GM18951 (cell line): ENCODE data around the gene PODNL1.

ENCODE experiments used
- POLR2A ChIP-seq: IDR thresholded peaks from 4 replicates; pipeline ENCODE4 v1.6.1; 2011; ENCODE audit warnings: mild to moderate bottlenecking; ENCODE audit not compliant: insufficient read length, insufficient read depth; ENCODE audit errors: extremely low read depth
- in situ Hi-C: fragments of 300-500 bp; cut with MboI; formaldehyde crosslinking; loops from one replicate; pipeline ENCODE4 v1.12.0; 2022; ENCODE audit warnings: low sequenced_read_pairs, mixed read lengths, inconsistent platforms; ENCODE audit not compliant: unreplicated experiment

Gene PODNL1

DNA sequence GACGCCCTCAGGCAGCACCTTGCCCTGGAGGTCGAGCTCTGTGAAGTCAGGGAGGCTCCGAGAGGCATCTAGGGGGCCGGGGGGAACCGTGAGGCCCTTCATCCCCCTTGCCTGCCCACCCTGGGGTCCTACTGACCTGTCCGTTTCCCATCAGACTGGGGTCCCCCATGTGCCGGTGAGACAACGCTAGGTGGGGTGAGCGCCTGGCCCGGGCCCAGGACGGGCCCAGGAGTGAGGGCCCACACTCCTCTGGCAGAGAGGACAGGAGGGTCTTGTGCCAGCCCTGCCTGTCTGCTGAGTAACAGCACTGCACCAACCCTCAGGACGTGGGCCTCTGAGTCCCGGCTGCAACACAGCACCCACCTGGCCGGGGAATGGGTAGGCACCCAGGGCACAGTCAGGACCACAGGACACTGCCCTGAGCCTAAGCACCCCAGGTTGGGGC, 28.5 kb upstream of the PODNL1 start:
- TF ChIP-seq POLR2A, result no peak
- in situ Hi-C loops, result no loop called here

DNA sequence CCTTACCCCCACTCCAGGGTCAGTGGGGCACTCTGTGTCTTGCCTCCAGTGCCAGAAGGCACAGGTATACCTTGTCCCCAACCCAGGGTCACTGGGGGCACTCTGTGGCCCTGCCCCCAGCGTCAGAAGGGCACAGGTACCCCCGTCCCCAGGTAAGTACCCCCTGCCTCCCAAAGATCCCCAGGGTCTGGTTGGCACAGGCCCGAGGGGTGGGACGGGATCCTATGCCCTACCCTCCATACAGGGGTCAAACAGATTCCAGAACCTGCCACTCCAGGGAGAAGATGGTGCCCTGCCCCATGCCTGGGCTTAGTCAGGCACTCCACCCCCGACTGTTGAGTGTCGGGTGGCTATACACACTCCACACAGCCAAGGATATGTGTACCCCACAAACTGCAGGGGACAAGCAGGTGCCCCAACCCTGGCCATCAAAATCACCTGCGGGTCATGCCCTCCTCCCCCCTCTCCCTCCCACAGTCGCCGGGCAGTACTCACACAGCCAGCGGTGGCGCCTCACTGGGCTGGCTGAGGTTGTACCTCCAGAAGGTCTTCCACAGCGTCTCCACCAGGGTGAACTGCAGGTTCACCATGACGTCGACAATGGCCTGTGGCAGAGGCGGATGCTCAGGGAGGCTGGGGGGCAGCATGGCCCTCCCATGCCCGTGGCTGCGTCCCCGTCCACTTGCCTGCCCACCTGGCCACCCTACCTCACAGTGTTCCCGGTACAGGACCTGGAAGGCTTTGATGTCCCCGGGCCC, 27.9 kb upstream of the PODNL1 start:
- no peak for TF ChIP-seq POLR2A
- in situ Hi-C loops, result no loop called here

- no peak for TF ChIP-seq POLR2A
- in situ Hi-C loops, result no loop called here
Observed at GRCh38 chr19:13965377-13965896, 27.2 kb upstream of the PODNL1 start.

DNA sequence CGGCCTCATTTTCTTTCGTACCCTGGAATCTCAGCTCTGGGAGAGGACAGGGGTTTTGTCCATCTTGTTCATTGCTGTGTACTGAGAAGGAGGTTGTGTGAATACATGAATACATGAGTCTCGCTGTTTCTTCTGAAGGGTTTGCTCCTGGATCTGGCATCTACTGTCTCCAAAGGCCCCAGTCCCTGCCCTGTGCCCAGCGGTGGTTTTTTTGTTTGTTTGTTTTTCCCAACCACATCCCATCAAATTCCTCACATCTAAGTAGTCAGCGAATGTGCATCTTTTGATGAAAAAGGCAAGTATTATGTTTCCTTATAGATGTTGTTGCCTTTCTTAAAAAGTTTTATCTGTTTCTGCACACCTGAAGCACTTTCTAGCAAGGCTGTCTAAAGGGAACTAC, 26.6 kb upstream of the PODNL1 start:
- no peak for TF ChIP-seq POLR2A
- in situ Hi-C loops, result no loop called here

GRCh38 chr19:13963603-13964105, 25.4 kb upstream of the PODNL1 start:
- no peak for TF ChIP-seq POLR2A
- in situ Hi-C loops, result no loop called here

GRCh38 chr19:13962699-13963602, 24.7 kb upstream of the PODNL1 start:
- TF ChIP-seq POLR2A, result no peak
- in situ Hi-C loops, result no loop called here

DNA sequence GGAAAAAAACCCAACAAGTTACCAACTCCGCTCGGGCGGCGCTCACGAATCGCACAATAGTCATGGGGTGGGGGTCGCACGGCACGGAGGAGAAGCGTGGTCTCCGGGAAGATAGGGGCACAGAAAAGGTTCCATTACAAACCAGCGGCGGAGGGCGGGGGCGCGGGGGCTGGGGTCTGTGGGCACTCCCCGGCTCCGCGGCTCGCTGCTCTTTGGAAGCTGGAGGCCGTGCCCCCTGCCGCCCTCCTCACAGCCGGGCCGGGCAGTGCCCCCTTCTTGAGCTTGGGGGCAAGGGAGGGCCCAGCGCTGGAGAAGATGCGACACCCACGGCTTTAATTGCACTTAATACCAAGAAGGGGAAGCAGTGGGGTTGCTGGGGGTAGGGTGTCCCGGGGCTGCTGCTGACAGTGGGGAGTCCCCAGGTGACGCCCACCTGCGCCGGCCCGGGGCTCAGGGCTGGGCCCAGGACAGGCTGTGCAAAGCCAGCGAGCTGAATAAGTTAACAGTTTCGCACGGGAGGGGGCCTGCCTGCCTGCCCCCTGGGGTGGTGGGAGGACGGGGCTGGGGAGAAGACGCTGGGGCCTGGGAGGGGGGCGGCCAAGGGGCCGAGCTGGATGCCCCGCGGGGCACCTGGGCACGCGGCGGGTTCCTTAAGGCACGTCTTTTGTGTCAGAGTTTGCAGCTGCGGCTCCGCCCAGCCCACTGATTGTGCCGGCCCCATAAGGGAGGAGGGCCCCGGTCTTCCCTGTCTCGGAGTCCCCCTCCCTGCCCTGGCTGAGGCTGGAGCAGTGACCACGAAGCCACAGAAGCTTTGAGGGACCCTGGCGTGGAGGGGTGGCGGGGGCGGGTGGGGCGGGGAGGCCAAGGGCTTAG, 23.8 kb upstream of the PODNL1 start:
- in situ Hi-C loops, result no loop called here
- TF ChIP-seq POLR2A, result no peak

DNA sequence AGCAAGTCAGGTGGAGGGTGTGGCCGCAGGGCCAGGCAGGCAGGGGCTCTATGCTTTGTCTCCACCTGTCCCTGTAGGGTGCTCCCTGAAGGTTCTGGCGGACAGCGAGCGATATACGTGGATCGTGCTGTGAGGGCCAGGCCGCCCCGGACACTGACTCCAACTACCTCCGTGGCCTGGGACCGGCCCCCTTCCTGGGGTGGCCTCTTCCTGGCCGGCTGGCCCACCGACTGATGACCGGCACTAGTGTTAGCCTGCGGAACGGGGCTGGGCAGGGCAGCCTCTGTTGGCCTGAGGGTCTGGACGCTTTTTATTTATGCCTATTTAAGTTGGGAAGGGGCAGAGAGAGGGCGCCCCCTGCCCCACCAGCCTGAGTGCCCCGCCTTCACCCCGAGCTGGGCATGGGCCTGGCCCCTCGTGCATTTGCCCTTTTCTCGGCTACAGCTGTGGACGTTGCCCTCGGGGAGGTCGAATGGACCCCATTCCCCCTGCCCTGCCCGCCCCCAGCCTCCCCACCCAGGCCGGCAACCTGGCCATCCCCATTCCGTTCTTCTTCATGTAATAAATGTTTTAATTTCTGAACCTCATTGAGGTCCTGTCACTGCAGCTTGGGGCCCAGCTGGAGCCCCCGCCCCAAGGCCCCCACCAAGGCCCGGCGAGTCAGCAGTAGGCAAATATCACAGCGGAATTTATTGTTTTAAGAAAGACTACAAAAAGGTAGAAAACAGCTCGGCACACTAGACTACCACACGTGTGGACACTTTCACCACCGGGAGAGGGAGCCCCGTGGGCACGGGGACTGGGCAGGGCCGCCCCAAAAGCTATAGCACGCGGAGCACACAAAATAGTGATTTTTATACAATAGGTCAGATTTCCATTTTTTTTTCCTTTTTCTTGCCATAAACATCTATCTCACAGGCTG, 22.9 kb upstream of the PODNL1 start:
- TF ChIP-seq POLR2A, result no peak
- in situ Hi-C loops, result no loop called here

DNA sequence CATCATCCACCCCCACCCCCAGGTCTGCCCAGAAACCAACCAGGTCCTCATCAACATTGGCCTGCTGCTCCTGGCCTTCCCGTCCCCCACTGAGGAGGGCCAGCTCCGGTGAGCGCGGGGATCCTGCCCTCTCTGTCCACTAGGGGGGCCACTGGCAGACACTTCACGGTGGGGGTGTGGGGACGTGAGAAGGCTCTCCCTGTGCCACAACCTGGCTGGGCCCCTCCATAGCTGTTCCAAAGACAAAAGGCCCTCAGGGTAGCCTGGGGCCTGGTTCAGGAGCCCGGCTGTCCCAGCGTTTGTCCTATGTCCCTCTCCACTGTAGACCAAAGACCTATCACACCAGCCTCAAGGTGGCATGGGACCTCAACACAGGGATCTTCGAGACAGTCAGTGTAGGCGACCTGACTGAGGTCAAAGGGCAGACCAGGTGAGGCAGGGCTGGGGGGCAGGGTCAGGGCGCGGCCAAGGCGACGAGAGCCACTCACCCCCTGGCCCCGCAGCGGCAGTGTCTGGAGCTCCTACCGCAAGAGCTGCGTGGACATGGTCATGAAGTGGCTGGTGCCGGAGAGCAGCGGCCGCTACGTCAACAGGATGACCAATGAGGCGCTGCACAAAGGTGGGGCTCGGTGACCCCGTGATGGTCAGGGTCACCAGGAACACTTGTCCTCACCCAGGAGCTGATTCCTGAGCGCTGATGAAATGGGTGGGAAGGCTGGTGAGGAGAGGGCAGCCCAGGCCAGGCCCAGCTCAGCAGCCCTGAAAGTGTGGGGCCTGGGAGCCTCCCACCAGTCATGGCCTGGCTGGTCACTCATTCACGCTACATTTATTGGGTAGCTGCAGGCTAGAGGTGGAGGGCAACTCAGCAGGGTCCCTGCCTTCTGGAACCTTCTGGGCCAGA, 22.0 kb upstream of the PODNL1 start:
- in situ Hi-C loops, result no loop called here
- no peak for TF ChIP-seq POLR2A

- no peak for TF ChIP-seq POLR2A
- in situ Hi-C loops, result no loop called here
Observed at GRCh38 chr19:13959141-13959961, 21.1 kb upstream of the PODNL1 start.

GRCh38 chr19:13958043-13958442, 19.8 kb upstream of the PODNL1 start:
- in situ Hi-C loops, result no loop called here
- no peak for TF ChIP-seq POLR2A
